Kidney glomerular epithelial cell (primary cell): ENCODE measurements around the gene S100A9.

Experiments used
- DNase-seq: peaks from one replicate; lab custom pipeline; 2025; lab: John Stamatoyannopoulos, UW

The S100A9 gene

GRCh38 chr1:153361480-153362109 lies 3.9 kb downstream of the S100A9 start:
- no peak for DNase-seq

GRCh38 chr1:153362187-153362775 lies 4.6 kb downstream of the S100A9 start:
- DNase-seq, result no peak

- no peak for DNase-seq
Measured at GRCh38 chr1:153363641-153364040, 6.0 kb downstream of the S100A9 start.

GRCh38 chr1:153364156-153364555 lies 6.5 kb downstream of the S100A9 start:
- no peak for DNase-seq

GRCh38 chr1:153364766-153365666 lies 7.4 kb downstream of the S100A9 start:
- DNase-seq, result no peak

GRCh38 chr1:153365696-153366095 lies 8.0 kb downstream of the S100A9 start:
- DNase-seq, result no peak

- DNase-seq, result no peak
Measured at GRCh38 chr1:153366261-153366660, 8.6 kb downstream of the S100A9 start.

- no peak for DNase-seq
Measured at GRCh38 chr1:153367090-153367489, 9.4 kb downstream of the S100A9 start.

GRCh38 chr1:153368495-153368894 lies 10.8 kb downstream of the S100A9 start:
- DNase-seq, result no peak

GRCh38 chr1:153370146-153370545 lies 12.5 kb downstream of the S100A9 start:
- DNase-seq, result no peak

- no peak for DNase-seq
Measured at GRCh38 chr1:153371231-153371630, 13.6 kb downstream of the S100A9 start.

- no peak for DNase-seq
Measured at GRCh38 chr1:153372571-153372970, 14.9 kb downstream of the S100A9 start.

- DNase-seq, result no peak
Measured at GRCh38 chr1:153374071-153374470, 16.4 kb downstream of the S100A9 start.

- peak; percentile 92 for DNase-seq
Measured at GRCh38 chr1:153375511-153375910, 17.9 kb downstream of the S100A9 start, which contains the start of gene S100A12. Gene S100A12, minus strand, starts transcription at chr1:153375621. Its CDS starts 1,029 bp downstream, at chr1:153374592.

GRCh38 chr1:153379591-153379990 lies 21.9 kb downstream of the S100A9 start:
- no peak for DNase-seq

GRCh38 chr1:153380711-153381110 lies 23.1 kb downstream of the S100A9 start:
- DNase-seq, result no peak

GRCh38 chr1:153384958-153385580 lies 27.4 kb downstream of the S100A9 start:
- DNase-seq, result no peak

GRCh38 chr1:153386500-153386901 lies 28.8 kb downstream of the S100A9 start:
- DNase-seq, result no peak

- DNase-seq, result no peak
Measured at GRCh38 chr1:153387001-153387400, 29.3 kb downstream of the S100A9 start.

- DNase-seq, result no peak
Measured at GRCh38 chr1:153387785-153388184, 30.1 kb downstream of the S100A9 start.

- DNase-seq, result no peak
Measured at GRCh38 chr1:153389401-153389800, 31.7 kb downstream of the S100A9 start.
